ENCODE measurements around the gene RAPGEF5. TPM values are rescaled to one million over a fixed set of nuclear protein-coding genes. Genes with fewer than 3 reads are reported as not detected.

Gene RAPGEF5
- polyA plus RNA-seq, 1 of the 3 experiments (the other 2 are of a cell fraction): 1.2 TPM

- Histone ChIP-seq H3K4me1 (ENCODE audit: control insufficient read depth in 1 of 2, insufficient read depth in 2 of 2, low read depth in 1 of 2, low read length in 1 of 2) (peaks cover 0 to 7% of the 10 kb centered on the region in 2 experiments; a peak in 1 of 4 replicates), H2AFZ (ENCODE audit: low read depth) (no peak overlapping the region), H3K27me3 (ENCODE audit: insufficient read depth) (no peaks in the 10 kb centered on the region), H4K20me1 (ENCODE audit: insufficient read depth) (no peaks in the 10 kb centered on the region), H3K36me3 (replicated peaks in 1 of 2; ENCODE audit: control insufficient read depth in 1 of 2, insufficient read depth in 2 of 2, low read length in 1 of 2) (no peaks in the 10 kb centered on the region), H3F3A (replicated peaks; ENCODE audit: insufficient read depth) (no peaks in the 10 kb centered on the region), H3K9ac (no peak overlapping the region), H3K79me2 (ENCODE audit: insufficient read depth) (no peaks in the 10 kb centered on the region), H3K4me2 (no peak overlapping the region), H3K9me2 (no peaks in the 10 kb centered on the region), H3K4me3 (ENCODE audit: low read depth in 2 of 2, low read length in 1 of 2) (no peak overlapping the region), H3K9me3 (no peaks in the 10 kb centered on the region), H3K27ac (ENCODE audit: low read depth in 2 of 2, low read length in 1 of 2) (no peak overlapping the region)
- ChIA-PET CTCF (interaction anchor here (1.0 to 9.6 kb wide), 6 partner anchors 11 to 376 kb away, joined by 3 to 203 read pairs (median 6); no protein-coding TSS in a partner anchor), POLR2A (no interaction called here)
- no peak for TF ChIP-seq SIN3A (IDR thresholded peaks at IDR 0.05; ENCODE audit: borderline replicate concordance, low read depth, low read length)
- TF ChIP-seq JUND (IDR thresholded peaks at IDR 0.05): no peak
- TF ChIP-seq, protein P1, sequence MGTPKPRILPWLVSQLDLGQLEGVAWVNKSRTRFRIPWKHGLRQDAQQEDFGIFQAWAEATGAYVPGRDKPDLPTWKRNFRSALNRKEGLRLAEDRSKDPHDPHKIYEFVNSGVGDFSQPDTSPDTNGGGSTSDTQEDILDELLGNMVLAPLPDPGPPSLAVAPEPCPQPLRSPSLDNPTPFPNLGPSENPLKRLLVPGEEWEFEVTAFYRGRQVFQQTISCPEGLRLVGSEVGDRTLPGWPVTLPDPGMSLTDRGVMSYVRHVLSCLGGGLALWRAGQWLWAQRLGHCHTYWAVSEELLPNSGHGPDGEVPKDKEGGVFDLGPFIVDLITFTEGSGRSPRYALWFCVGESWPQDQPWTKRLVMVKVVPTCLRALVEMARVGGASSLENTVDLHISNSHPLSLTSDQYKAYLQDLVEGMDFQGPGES (IDR thresholded peaks at IDR 0.05; ENCODE audit: low read depth, low read length): no peak
- no peak for TF ChIP-seq EP300 (IDR thresholded peaks at IDR 0.05; ENCODE audit: borderline replicate concordance in 1 of 2, low read depth in 1 of 2, low read length in 1 of 2)
- TF ChIP-seq FOXM1 (IDR thresholded peaks at IDR 0.05; ENCODE audit: low read depth): no peak
- no peak for TF ChIP-seq POLR2AphosphoS5 (IDR thresholded peaks at IDR 0.05; ENCODE audit: low read depth, low read length)
- no peak for TF ChIP-seq GABPA (IDR thresholded peaks at IDR 0.05; ENCODE audit: low read depth)
- TF ChIP-seq, protein P2, sequence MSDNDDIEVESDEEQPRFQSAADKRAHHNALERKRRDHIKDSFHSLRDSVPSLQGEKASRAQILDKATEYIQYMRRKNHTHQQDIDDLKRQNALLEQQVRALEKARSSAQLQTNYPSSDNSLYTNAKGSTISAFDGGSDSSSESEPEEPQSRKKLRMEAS (IDR thresholded peaks at IDR 0.05; ENCODE audit: low read depth): no peak
- no peak for TF ChIP-seq EZH2phosphoT487 (IDR thresholded peaks at IDR 0.05; ENCODE audit: borderline replicate concordance, low read depth)
- no peak for TF ChIP-seq RAD21 (IDR thresholded peaks at IDR 0.05; ENCODE audit: low read length)
- no peak for TF ChIP-seq FOXJ3 (CRISPR knock-in tag; IDR thresholded peaks at IDR 0.05)
- TF ChIP-seq NFIC (IDR thresholded peaks at IDR 0.05; ENCODE audit: borderline replicate concordance): no peak
- TF ChIP-seq MXI1 (IDR thresholded peaks at IDR 0.05; ENCODE audit: low read depth, low read length): no peak
- TF ChIP-seq RCOR1 (IDR thresholded peaks at IDR 0.05; ENCODE audit: low read length): no peak
- TF ChIP-seq YY1 (IDR thresholded peaks at IDR 0.05; ENCODE audit: low read depth): no peak
- TF ChIP-seq, protein P3, sequence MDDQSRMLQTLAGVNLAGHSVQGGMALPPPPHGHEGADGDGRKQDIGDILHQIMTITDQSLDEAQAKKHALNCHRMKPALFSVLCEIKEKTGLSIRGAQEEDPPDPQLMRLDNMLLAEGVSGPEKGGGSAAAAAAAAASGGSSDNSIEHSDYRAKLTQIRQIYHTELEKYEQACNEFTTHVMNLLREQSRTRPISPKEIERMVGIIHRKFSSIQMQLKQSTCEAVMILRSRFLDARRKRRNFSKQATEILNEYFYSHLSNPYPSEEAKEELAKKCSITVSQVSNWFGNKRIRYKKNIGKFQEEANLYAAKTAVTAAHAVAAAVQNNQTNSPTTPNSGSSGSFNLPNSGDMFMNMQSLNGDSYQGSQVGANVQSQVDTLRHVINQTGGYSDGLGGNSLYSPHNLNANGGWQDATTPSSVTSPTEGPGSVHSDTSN (IDR thresholded peaks at IDR 0.05): no peak
- DNase-seq: no peak
- 73% methylated on average over 7 of the region's 7 CpGs for WGBS (ENCODE audit: low lambda C conversion rate)
Observed at GRCh38 chr7:22114440-22114981, 242.4 kb downstream of the RAPGEF5 start.

DNA sequence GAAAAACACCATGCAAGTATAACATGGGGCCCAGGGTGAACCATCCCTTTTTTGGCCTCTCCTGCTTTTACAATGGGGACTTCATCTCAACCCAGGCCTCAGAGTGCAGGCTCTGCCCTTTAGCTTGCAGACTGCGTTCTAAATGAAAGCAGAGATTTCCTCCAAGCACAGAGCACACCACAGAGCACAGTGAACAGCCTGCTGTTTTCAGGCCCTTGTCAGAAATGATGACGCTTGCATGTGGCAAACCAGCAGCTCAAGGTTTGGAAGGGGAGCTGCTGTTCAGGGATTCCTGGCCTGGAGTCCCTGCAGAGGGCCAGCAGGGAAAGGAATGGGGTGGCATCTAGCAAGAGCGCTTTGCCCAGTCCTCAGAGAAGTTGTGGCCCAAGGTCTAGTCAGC, 243.9 kb downstream of the RAPGEF5 start:
- H2AFZ ChIP-seq (ENCODE audit: low read depth): no peak overlapping the region
- no peak overlapping the region for H3K4me3 ChIP-seq (ENCODE audit: low read depth in 2 of 2, low read length in 1 of 2)
- no peak for DNase-seq
- no peak overlapping the region for H3K9ac ChIP-seq
- H3K27me3 ChIP-seq (ENCODE audit: insufficient read depth): no peaks in the 10 kb centered on the region
- WGBS (ENCODE audit: low lambda C conversion rate): 59% methylated on average over 3 of the region's 3 CpGs
- peaks cover 0 to 7% of the 10 kb centered on the region in 2 experiments; a peak in 1 of 4 replicates for H3K4me1 ChIP-seq (ENCODE audit: control insufficient read depth in 1 of 2, insufficient read depth in 2 of 2, low read depth in 1 of 2, low read length in 1 of 2)
- no peaks in the 10 kb centered on the region for H3K9me2 ChIP-seq
- H3K36me3 ChIP-seq (replicated peaks in 1 of 2; ENCODE audit: control insufficient read depth in 1 of 2, insufficient read depth in 2 of 2, low read length in 1 of 2): no peaks in the 10 kb centered on the region
- ChIA-PET CTCF (interaction anchor here (0.8 to 9.6 kb wide), 9 partner anchors 10 to 388 kb away, joined by 3 to 203 read pairs (median 7); partner anchors contain the start of gene STEAP1B), POLR2A (no interaction called here)
- no peaks in the 10 kb centered on the region for H3F3A ChIP-seq (replicated peaks; ENCODE audit: insufficient read depth)
- no peak overlapping the region for H3K4me2 ChIP-seq
- H3K9me3 ChIP-seq: no peaks in the 10 kb centered on the region
- H3K27ac ChIP-seq (ENCODE audit: low read depth in 2 of 2, low read length in 1 of 2): no peak overlapping the region
- H3K79me2 ChIP-seq (ENCODE audit: insufficient read depth): no peaks in the 10 kb centered on the region
- no peaks in the 10 kb centered on the region for H4K20me1 ChIP-seq (ENCODE audit: insufficient read depth)
- no peak for TF ChIP-seq RXRA (IDR thresholded peaks at IDR 0.05; ENCODE audit: borderline replicate concordance, low read depth)
- no peak for TF ChIP-seq CHD2 (IDR thresholded peaks at IDR 0.05; ENCODE audit: low read length, partially characterized antibody)
- no peak for TF ChIP-seq NFIC (IDR thresholded peaks at IDR 0.05; ENCODE audit: borderline replicate concordance)
- no peak for TF ChIP-seq TCF12 (IDR thresholded peaks at IDR 0.05)
- TF ChIP-seq, protein P1 (IDR thresholded peaks at IDR 0.05; ENCODE audit: low read depth, low read length): no peak
- TF ChIP-seq RFX5 (IDR thresholded peaks at IDR 0.05; ENCODE audit: low read length): no peak
- no peak for TF ChIP-seq MXI1 (IDR thresholded peaks at IDR 0.05; ENCODE audit: low read depth, low read length)
- TF ChIP-seq TAF1 (IDR thresholded peaks at IDR 0.05; ENCODE audit: borderline replicate concordance, low read depth, low read length): no peak
- TF ChIP-seq, protein P4, sequence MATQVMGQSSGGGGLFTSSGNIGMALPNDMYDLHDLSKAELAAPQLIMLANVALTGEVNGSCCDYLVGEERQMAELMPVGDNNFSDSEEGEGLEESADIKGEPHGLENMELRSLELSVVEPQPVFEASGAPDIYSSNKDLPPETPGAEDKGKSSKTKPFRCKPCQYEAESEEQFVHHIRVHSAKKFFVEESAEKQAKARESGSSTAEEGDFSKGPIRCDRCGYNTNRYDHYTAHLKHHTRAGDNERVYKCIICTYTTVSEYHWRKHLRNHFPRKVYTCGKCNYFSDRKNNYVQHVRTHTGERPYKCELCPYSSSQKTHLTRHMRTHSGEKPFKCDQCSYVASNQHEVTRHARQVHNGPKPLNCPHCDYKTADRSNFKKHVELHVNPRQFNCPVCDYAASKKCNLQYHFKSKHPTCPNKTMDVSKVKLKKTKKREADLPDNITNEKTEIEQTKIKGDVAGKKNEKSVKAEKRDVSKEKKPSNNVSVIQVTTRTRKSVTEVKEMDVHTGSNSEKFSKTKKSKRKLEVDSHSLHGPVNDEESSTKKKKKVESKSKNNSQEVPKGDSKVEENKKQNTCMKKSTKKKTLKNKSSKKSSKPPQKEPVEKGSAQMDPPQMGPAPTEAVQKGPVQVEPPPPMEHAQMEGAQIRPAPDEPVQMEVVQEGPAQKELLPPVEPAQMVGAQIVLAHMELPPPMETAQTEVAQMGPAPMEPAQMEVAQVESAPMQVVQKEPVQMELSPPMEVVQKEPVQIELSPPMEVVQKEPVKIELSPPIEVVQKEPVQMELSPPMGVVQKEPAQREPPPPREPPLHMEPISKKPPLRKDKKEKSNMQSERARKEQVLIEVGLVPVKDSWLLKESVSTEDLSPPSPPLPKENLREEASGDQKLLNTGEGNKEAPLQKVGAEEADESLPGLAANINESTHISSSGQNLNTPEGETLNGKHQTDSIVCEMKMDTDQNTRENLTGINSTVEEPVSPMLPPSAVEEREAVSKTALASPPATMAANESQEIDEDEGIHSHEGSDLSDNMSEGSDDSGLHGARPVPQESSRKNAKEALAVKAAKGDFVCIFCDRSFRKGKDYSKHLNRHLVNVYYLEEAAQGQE (IDR thresholded peaks at IDR 0.05; ENCODE audit: low read depth, low read length): no peak
- TF ChIP-seq FOXM1 (IDR thresholded peaks at IDR 0.05; ENCODE audit: low read depth): no peak
